T-cell (primary cell): ENCODE results near the gene RILP. TPM values are rescaled to one million over a fixed set of nuclear protein-coding genes. Genes with fewer than 3 reads are reported as not detected.

Experiments used
- ATAC-seq, 4 experiments: fragments of 200-7000 bp in 3 of 4; fragments of 150-1000 bp in 1 of 4; cut with Tn5 transposase; replicated peaks in 1 of 4; 1 replicate in 3 of 4; 2 replicates in 1 of 4; pipeline ENCODE4 v1.10.0; 2021; ENCODE audit warnings: moderate library complexity in 3 of 4, mild to moderate bottlenecking in 2 of 4, moderate number of reproducible peaks in 1 of 4
- CTCF ChIA-PET, 2 donors: fragments of 300-600 bp; sonication (Branson Sonifier 250); formaldehyde crosslinking; loops; one replicate each; lab custom pipeline; 2022; ENCODE audit warnings: antibody characterized with exemption in 2 of 2; lab: Charles Lee
- POLR2A ChIA-PET, 2 donors: fragments of 300-600 bp; sonication (Branson Sonifier 250); formaldehyde crosslinking; loops; one replicate each; lab custom pipeline; 2022; ENCODE audit warnings: antibody characterized with exemption in 2 of 2; lab: Charles Lee
- DNase-seq, 35 experiments: peaks; one replicate each; pipeline versions ENCODE4 v3.0.0 to v3.0.0-alpha.2; 2013 to 2023
- H3K27ac ChIP-seq: one replicate; pipeline ENCODE4 v1.5.1; 2013; ENCODE audit warnings: low read length
- H3K27me3 ChIP-seq, 2 experiments: replicated peaks in 1 of 2; 1 replicate in 1 of 2; 2 replicates in 1 of 2; pipeline versions ENCODE4 v1.6.1 to v1.7.0; 2013; ENCODE audit warnings: low read length in 1 of 2, mixed read lengths in 1 of 2; ENCODE audit not compliant: control insufficient read depth in 2 of 2, insufficient read depth in 2 of 2; ENCODE audit errors: extremely low read depth in 1 of 2
- H3K36me3 ChIP-seq, 2 donors: 1 replicate in 1 of 2; 2 replicates in 1 of 2; pipeline versions ENCODE4 v1.6.1 to v1.7.0; 2013; ENCODE audit warnings: low read length in 1 of 2; ENCODE audit not compliant: control insufficient read depth in 2 of 2, insufficient read depth in 1 of 2; ENCODE audit errors: extremely low read depth in 1 of 2
- H3K4me1 ChIP-seq, 2 experiments: 1 replicate in 1 of 2; 2 replicates in 1 of 2; pipeline versions ENCODE4 v1.6.1 to v1.7.0; 2013; ENCODE audit warnings: low read length in 2 of 2, mixed read lengths in 1 of 2; ENCODE audit not compliant: insufficient read depth in 2 of 2, control insufficient read depth in 1 of 2; ENCODE audit errors: extremely low read depth in 1 of 2
- H3K4me3 ChIP-seq, 2 donors: 1 replicate in 1 of 2; 2 replicates in 1 of 2; pipeline versions ENCODE4 v1.5.1 to v1.7.0; 2013; ENCODE audit warnings: mild to moderate bottlenecking in 2 of 2, low read length in 1 of 2, moderate library complexity in 1 of 2; ENCODE audit not compliant: control insufficient read depth in 1 of 2; ENCODE audit errors: extremely low read depth in 1 of 2
- H3K9me3 ChIP-seq: 2 replicates; pipeline ENCODE4 v1.7.0; 2013
- H3K27ac Mint-ChIP-seq, 2 donors: one replicate each; pipeline ENCODE4 v1.8.0; 2020 to 2021; ENCODE audit warnings: mild to moderate bottlenecking in 2 of 2, mixed read lengths in 2 of 2
- H3K27me3 Mint-ChIP-seq, 2 donors: one replicate each; pipeline ENCODE4 v1.8.0; 2021 to 2022; ENCODE audit warnings: mixed read lengths in 2 of 2
- H3K36me3 Mint-ChIP-seq: one replicate; pipeline ENCODE4 v1.8.0; 2021; ENCODE audit warnings: mixed read lengths
- H3K4me1 Mint-ChIP-seq, 3 donors: one replicate each; pipeline ENCODE4 v1.8.0; 2020 to 2022; ENCODE audit warnings: mixed read lengths in 3 of 3, mild to moderate bottlenecking in 1 of 3
- H3K4me3 Mint-ChIP-seq, 3 donors: one replicate each; pipeline ENCODE4 v1.8.0; 2020 to 2022; ENCODE audit warnings: mild to moderate bottlenecking in 3 of 3, mixed read lengths in 3 of 3, moderate library complexity in 3 of 3
- H3K9me3 Mint-ChIP-seq, 3 donors: one replicate each; pipeline ENCODE4 v1.8.0; 2020 to 2022; ENCODE audit warnings: mixed read lengths in 3 of 3
- WGBS: methylation state at CpG from one replicate; pipeline ENCODE4 v1.1.5; 2013; ENCODE audit warnings: missing lambda C conversion rate; ENCODE audit not compliant: insufficient coverage; 5-methylcytosine and 5-hydroxymethylcytosine counted together
- total RNA-seq, 35 experiments: library from RNA in 6 of 35; stranded (reverse) in 6 of 35; fragments of 120-200 nt in 1 of 35; gene quantifications; one replicate each; pipeline versions ENCODE4 v1.2.1 to v1.2.4 and lab custom pipeline; 2013 to 2026

Gene RILP
- total RNA-seq, 5 donors from 2014 or later (not counting 1 experiment from before 2014, with no cell fraction given), result 1.2 to 2.9 (median 2.0) TPM

- Histone ChIP-seq H3K9me3 (no peaks in the 10 kb centered on the region), H3K27ac (no peak overlapping the region), H3K27me3 (peaks cover 0 to 16% of the 10 kb centered on the region in 2 experiments), H3K36me3 (no peaks in the 10 kb centered on the region), H3K4me1 (peaks cover 0 to 7% of the 10 kb centered on the region in 2 experiments), H3K4me3 (no peak overlapping the region)
- ChIA-PET CTCF (no interaction called here), POLR2A (no interaction called here)
- Mint-ChIP-seq H3K36me3 (peaks cover 3% of the 10 kb centered on the region), H3K9me3 (peaks cover 0 to 4% (median 0%) of the 10 kb centered on the region in 3 donors), H3K27me3 (peaks cover 0 to 2% of the 10 kb centered on the region in 2 donors), H3K4me3 (no peak overlapping the region), H3K4me1 (peaks cover 0 to 4% (median 0%) of the 10 kb centered on the region in 3 donors), H3K27ac (no peak overlapping the region)
- ATAC-seq (no peak), DNase-seq (no peak)
- 60% methylated on average over 32 of the region's 35 CpGs for WGBS
Measured at GRCh38 chr17:1604831-1605528, 44.7 kb downstream of the RILP start.

- ATAC-seq (no peak), DNase-seq (no peak)
- no peak overlapping the region for H3K27ac ChIP-seq
- Mint-ChIP-seq H3K4me3 (no peak overlapping the region), H3K27me3 (peaks cover 0 to 2% of the 10 kb centered on the region in 2 donors), H3K9me3 (peaks cover 0 to 4% (median 0%) of the 10 kb centered on the region in 3 donors), H3K36me3 (peaks cover 3% of the 10 kb centered on the region), H3K4me1 (no peaks in the 10 kb centered on the region), H3K27ac (no peak overlapping the region)
- H3K27me3 ChIP-seq, result peaks cover 0 to 11% of the 10 kb centered on the region in 2 experiments
- H3K4me3 ChIP-seq, result no peak overlapping the region
- WGBS, result 95% methylated on average over 14 of the region's 14 CpGs
- ChIA-PET POLR2A (no interaction called here), CTCF (no interaction called here)
- H3K36me3 ChIP-seq, result peaks cover 0 to 2% of the 10 kb centered on the region in 2 donors
- H3K4me1 ChIP-seq, result no peaks in the 10 kb centered on the region
- H3K9me3 ChIP-seq, result no peaks in the 10 kb centered on the region
Measured at GRCh38 chr17:1601571-1601970, 48.1 kb downstream of the RILP start.

GRCh38 chr17:1598399-1599095 is 51.1 kb downstream of the RILP start:
- DNase-seq (no peak), ATAC-seq (no peak)
- no peak overlapping the region for H3K4me3 Mint-ChIP-seq
- 89% methylated on average over 7 of the region's 8 CpGs for WGBS
- no peak overlapping the region for H3K27ac Mint-ChIP-seq
- Histone ChIP-seq H3K4me1 (no peaks in the 10 kb centered on the region), H3K9me3 (no peaks in the 10 kb centered on the region), H3K36me3 (peaks cover 0 to 2% of the 10 kb centered on the region in 2 donors), H3K4me3 (no peak overlapping the region), H3K27me3 (no peaks in the 10 kb centered on the region), H3K27ac (no peak overlapping the region)
- no peaks in the 10 kb centered on the region for H3K4me1 Mint-ChIP-seq
- POLR2A ChIA-PET, result no interaction called here
- peaks cover 3% of the 10 kb centered on the region for H3K36me3 Mint-ChIP-seq
- CTCF ChIA-PET, result interaction anchor here in 1 of 2 donors (0.6 kb wide), 1 partner anchor 285 kb away, joined by 3 read pairs; no protein-coding TSS in a partner anchor
- no peaks in the 10 kb centered on the region for H3K27me3 Mint-ChIP-seq
- H3K9me3 Mint-ChIP-seq, result peaks cover 0 to 4% (median 0%) of the 10 kb centered on the region in 3 donors

- peaks cover 0 to 2% (median 2%) of the 10 kb centered on the region in 3 donors for H3K4me1 Mint-ChIP-seq
- no peak overlapping the region for H3K4me3 Mint-ChIP-seq
- peaks cover 0 to 2% of the 10 kb centered on the region in 2 donors for H3K36me3 ChIP-seq
- POLR2A ChIA-PET, result no interaction called here
- H3K9me3 Mint-ChIP-seq, result peaks cover 0 to 4% (median 0%) of the 10 kb centered on the region in 3 donors
- H3K27ac Mint-ChIP-seq, result no peak overlapping the region
- no peaks in the 10 kb centered on the region for H3K27me3 ChIP-seq
- no peak overlapping the region for H3K4me3 ChIP-seq
- peaks cover 0 to 3% of the 10 kb centered on the region in 2 experiments for H3K4me1 ChIP-seq
- no peak overlapping the region for H3K27ac ChIP-seq
- peaks cover 3% of the 10 kb centered on the region for H3K36me3 Mint-ChIP-seq
- WGBS, result 93% methylated on average over 12 of the region's 14 CpGs
- CTCF ChIA-PET, result interaction anchor here in 1 of 2 donors (0.6 kb wide), 1 partner anchor 284 kb away, joined by 3 read pairs; no protein-coding TSS in a partner anchor
- ATAC-seq, result no peak
- DNase-seq, result no peak
- no peaks in the 10 kb centered on the region for H3K27me3 Mint-ChIP-seq
- no peaks in the 10 kb centered on the region for H3K9me3 ChIP-seq
Measured at GRCh38 chr17:1597861-1598342, 51.8 kb downstream of the RILP start.

Other genes with a start within 250 kb of the RILP start
- 100 to 1,000 TPM; 119 to 129 (median 126) TPM for gene YWHAE, start 249.6 kb downstream of the RILP start, total RNA-seq
- 10 to 100 TPM; 18.0 to 26.8 (median 22.6) TPM for gene CRK, start 193.6 kb downstream of the RILP start, total RNA-seq
- gene MYO1C, start 157.2 kb downstream of the RILP start, total RNA-seq, result 10 to 100 TPM; 18.0 to 41.5 (median 31.2) TPM
- gene INPP5K, start 133.3 kb downstream of the RILP start, total RNA-seq, result 100 to 1,000 TPM in 2 of 5 donors, 10 to 100 TPM in 3; 91.1 to 184 (median 97.0) TPM
- 10 to 100 TPM; 31.8 to 45.6 (median 43.7) TPM for gene PITPNA, start 87.1 kb downstream of the RILP start, total RNA-seq
- gene SLC43A2, start 21.0 kb downstream of the RILP start, total RNA-seq, result 10 to 100 TPM in 1 of 5 donors, 1 to 10 TPM in 4; 3.8 to 14.7 (median 7.8) TPM
- 1 to 10 TPM in 4 of 5 donors, under 1 TPM in 1; 0.83 to 2.0 (median 1.5) TPM for gene SCARF1, start 4.1 kb downstream of the RILP start, total RNA-seq
- gene PRPF8, start 35.0 kb upstream of the RILP start, total RNA-seq, result 100 to 1,000 TPM; 387 to 543 (median 409) TPM
- gene TLCD2, start 60.5 kb upstream of the RILP start, total RNA-seq, result under 1 TPM; 0.25 to 0.82 (median 0.59) TPM
- 10 to 100 TPM; 41.4 to 76.0 (median 63.1) TPM for gene WDR81, start 74.8 kb upstream of the RILP start, total RNA-seq
- gene SERPINF2, start 93.0 kb upstream of the RILP start, total RNA-seq, result 1 to 10 TPM in 4 of 5 donors, under 1 TPM in 1; 0.86 to 2.9 (median 1.4) TPM
- 1 to 10 TPM in 4 of 5 donors, under 1 TPM in 1; 0.68 to 8.9 (median 4.4) TPM for gene SERPINF1, start 112.2 kb upstream of the RILP start, total RNA-seq
- 10 to 100 TPM; 24.4 to 42.7 (median 38.5) TPM for gene SMYD4, start 180.0 kb upstream of the RILP start, total RNA-seq
- 100 to 1,000 TPM in 3 of 5 donors, 10 to 100 TPM in 2; 78.9 to 124 (median 107) TPM for gene RPA1, start 180.1 kb upstream of the RILP start, total RNA-seq